HEK293 (cell line): ENCODE data around the gene EOGT.

Experiments
- EGR2 ChIP-seq: fragments of 450-650 bp; formaldehyde crosslinking; IDR thresholded peaks from 2 replicates; pipeline ENCODE4 v1.5.1; 2016; ENCODE audit warnings: low read depth, missing biosample characterization, missing genetic modification characterization
- HOXA7 ChIP-seq: sonication (generic); formaldehyde crosslinking; IDR thresholded peaks from 2 replicates; pipeline ENCODE4 v1.8.1; 2022; ENCODE audit warnings: missing genetic modification reagents, borderline replicate concordance
- HOXD13 ChIP-seq: sonication (generic); formaldehyde crosslinking; IDR thresholded peaks from 2 replicates; pipeline ENCODE4 v1.8.0; 2022; ENCODE audit warnings: missing genetic modification reagents, borderline replicate concordance
- KLF16 ChIP-seq: fragments of 450-650 bp; formaldehyde crosslinking; IDR thresholded peaks from 2 replicates; pipeline ENCODE4 v1.5.1; 2017; ENCODE audit warnings: missing biosample characterization, missing genetic modification characterization
- MYNN ChIP-seq: fragments of 450-650 bp; formaldehyde crosslinking; IDR thresholded peaks from 2 replicates; pipeline ENCODE4 v1.5.1; 2016; ENCODE audit warnings: missing biosample characterization, missing genetic modification characterization, borderline replicate concordance
- MZF1 ChIP-seq: fragments of 450-650 bp; formaldehyde crosslinking; IDR thresholded peaks from 2 replicates; pipeline ENCODE4 v1.5.1; 2017; ENCODE audit warnings: missing biosample characterization, missing genetic modification characterization, borderline replicate concordance
- SCRT1 ChIP-seq: fragments of 450-650 bp; formaldehyde crosslinking; IDR thresholded peaks from 2 replicates; pipeline ENCODE4 v1.5.1; 2016; ENCODE audit warnings: missing biosample characterization, missing genetic modification characterization, borderline replicate concordance
- ZBTB1 ChIP-seq: fragments of 450-650 bp; formaldehyde crosslinking; IDR thresholded peaks from 2 replicates; pipeline ENCODE4 v1.5.1; 2016; ENCODE audit warnings: missing biosample characterization, missing genetic modification characterization
- ZBTB17 ChIP-seq: fragments of 450-650 bp; formaldehyde crosslinking; IDR thresholded peaks from 2 replicates; pipeline ENCODE4 v1.5.1; 2016; ENCODE audit warnings: missing biosample characterization, missing genetic modification characterization
- ZFP3 ChIP-seq: fragments of 450-650 bp; formaldehyde crosslinking; IDR thresholded peaks from 2 replicates; pipeline ENCODE4 v1.5.1; 2016; ENCODE audit warnings: low read depth, missing biosample characterization, missing genetic modification characterization
- ZNF114 ChIP-seq: fragments of 450-650 bp; formaldehyde crosslinking; IDR thresholded peaks from 2 replicates; pipeline ENCODE4 v1.5.0; 2017; ENCODE audit warnings: missing biosample characterization, missing genetic modification characterization
- ZNF121 ChIP-seq: fragments of 450-650 bp; formaldehyde crosslinking; IDR thresholded peaks from 2 replicates; pipeline ENCODE4 v1.5.1; 2016; ENCODE audit warnings: missing biosample characterization, missing genetic modification characterization
- ZNF132 ChIP-seq: fragments of 450-650 bp; formaldehyde crosslinking; IDR thresholded peaks from 2 replicates; pipeline ENCODE4 v1.5.1; 2017; ENCODE audit warnings: missing biosample characterization, missing genetic modification characterization, borderline replicate concordance
- ZNF146 ChIP-seq: fragments of 450-650 bp; formaldehyde crosslinking; IDR thresholded peaks from 2 replicates; pipeline ENCODE4 v1.5.1; 2016; ENCODE audit warnings: missing biosample characterization, missing genetic modification characterization
- ZNF214 ChIP-seq: fragments of 450-650 bp; formaldehyde crosslinking; IDR thresholded peaks from 2 replicates; pipeline ENCODE4 v1.5.1; 2017; ENCODE audit warnings: missing biosample characterization, mild to moderate bottlenecking, missing genetic modification characterization, borderline replicate concordance
- ZNF221 ChIP-seq: fragments of 450-650 bp; formaldehyde crosslinking; IDR thresholded peaks from 2 replicates; pipeline ENCODE4 v1.5.1; 2017; ENCODE audit warnings: missing biosample characterization, missing genetic modification characterization, borderline replicate concordance
- ZNF23 ChIP-seq: fragments of 450-650 bp; formaldehyde crosslinking; IDR thresholded peaks from 2 replicates; pipeline ENCODE4 v1.5.1; 2016; ENCODE audit warnings: missing biosample characterization, missing genetic modification characterization, borderline replicate concordance
- ZNF24 ChIP-seq: fragments of 450-650 bp; formaldehyde crosslinking; IDR thresholded peaks from 2 replicates; pipeline ENCODE4 v1.5.1; 2016; ENCODE audit warnings: missing biosample characterization, missing genetic modification characterization
- ZNF266 ChIP-seq: fragments of 450-650 bp; formaldehyde crosslinking; IDR thresholded peaks from 2 replicates; pipeline ENCODE4 v1.5.1; 2016; ENCODE audit warnings: missing biosample characterization, missing genetic modification characterization, low read depth
- ZNF274 ChIP-seq, 2 experiments: fragments of 200-500 bp in 1 of 2; fragments of 450-650 bp in 1 of 2; sonication (Bioruptor generic) in 1 of 2; formaldehyde crosslinking in 1 of 2; IDR thresholded peaks; 2 replicates each; pipeline versions ENCODE4 v1.5.1 to v1.6.1; 2014 to 2016; ENCODE audit warnings: borderline replicate concordance in 1 of 2, inconsistent platforms in 1 of 2, low read length in 1 of 2, missing biosample characterization in 1 of 2, missing genetic modification characterization in 1 of 2
- ZNF292 ChIP-seq: fragments of 450-650 bp; formaldehyde crosslinking; IDR thresholded peaks from 2 replicates; pipeline ENCODE4 v1.5.1; 2016; ENCODE audit warnings: low read depth, missing biosample characterization, missing genetic modification characterization, borderline replicate concordance
- ZNF302 ChIP-seq: fragments of 450-650 bp; formaldehyde crosslinking; IDR thresholded peaks from 2 replicates; pipeline ENCODE4 v1.5.1; 2016; ENCODE audit warnings: missing biosample characterization, missing genetic modification characterization, low read depth
- ZNF324 ChIP-seq: fragments of 450-650 bp; formaldehyde crosslinking; IDR thresholded peaks from 2 replicates; pipeline ENCODE4 v1.5.1; 2016; ENCODE audit warnings: missing biosample characterization, missing genetic modification characterization
- ZNF362 ChIP-seq: fragments of 450-650 bp; formaldehyde crosslinking; IDR thresholded peaks from 2 replicates; pipeline ENCODE4 v1.5.1; 2016; ENCODE audit warnings: missing biosample characterization, missing genetic modification characterization
- ZNF37A ChIP-seq: fragments of 450-650 bp; IDR thresholded peaks from 2 replicates; pipeline ENCODE4 v1.5.1; 2018; ENCODE audit warnings: missing biosample characterization, missing genetic modification characterization
- ZNF433 ChIP-seq: fragments of 450-650 bp; formaldehyde crosslinking; IDR thresholded peaks from 2 replicates; pipeline ENCODE4 v1.5.1; 2016; ENCODE audit warnings: missing biosample characterization, missing genetic modification characterization, low read depth
- ZNF530 ChIP-seq: fragments of 450-650 bp; formaldehyde crosslinking; IDR thresholded peaks from 2 replicates; pipeline ENCODE4 v1.5.1; 2016; ENCODE audit warnings: low read depth, missing biosample characterization, missing genetic modification characterization
- ZNF571 ChIP-seq: fragments of 450-650 bp; formaldehyde crosslinking; IDR thresholded peaks from 2 replicates; pipeline ENCODE4 v1.5.0; 2017; ENCODE audit warnings: missing biosample characterization, missing genetic modification characterization
- ZNF600 ChIP-seq: fragments of 450-650 bp; formaldehyde crosslinking; IDR thresholded peaks from 2 replicates; pipeline ENCODE4 v1.5.1; 2016; ENCODE audit warnings: missing biosample characterization, missing genetic modification characterization
- ZNF621 ChIP-seq: fragments of 450-650 bp; formaldehyde crosslinking; IDR thresholded peaks from 2 replicates; pipeline ENCODE4 v1.5.1; 2017; ENCODE audit warnings: missing biosample characterization, missing genetic modification characterization
- ZNF660 ChIP-seq: fragments of 450-650 bp; IDR thresholded peaks from 2 replicates; pipeline ENCODE4 v1.5.1; 2018; ENCODE audit warnings: missing biosample characterization, mild to moderate bottlenecking, missing genetic modification characterization
- ZNF701 ChIP-seq: fragments of 450-650 bp; formaldehyde crosslinking; IDR thresholded peaks from 2 replicates; pipeline ENCODE4 v1.5.1; 2016; ENCODE audit warnings: missing biosample characterization, missing genetic modification characterization
- ZSCAN16 ChIP-seq: fragments of 450-650 bp; formaldehyde crosslinking; IDR thresholded peaks from 2 replicates; pipeline ENCODE4 v1.5.1; 2016; ENCODE audit warnings: missing biosample characterization, missing genetic modification characterization
- ZSCAN23 ChIP-seq: fragments of 450-650 bp; formaldehyde crosslinking; IDR thresholded peaks from 2 replicates; pipeline ENCODE4 v1.5.1; 2016; ENCODE audit warnings: missing biosample characterization, missing genetic modification characterization
- TF ChIP-seq, protein P1 (sequence below): fragments of 450-650 bp; formaldehyde crosslinking; IDR thresholded peaks from 2 replicates; pipeline ENCODE4 v1.5.1; 2016; ENCODE audit warnings: missing biosample characterization, missing genetic modification characterization, borderline replicate concordance
- TF ChIP-seq, protein P2 (sequence below): fragments of 450-650 bp; formaldehyde crosslinking; IDR thresholded peaks from 2 replicates; pipeline ENCODE4 v1.5.1; 2016; ENCODE audit warnings: missing biosample characterization, missing genetic modification characterization, low read depth

Gene EOGT

DNA sequence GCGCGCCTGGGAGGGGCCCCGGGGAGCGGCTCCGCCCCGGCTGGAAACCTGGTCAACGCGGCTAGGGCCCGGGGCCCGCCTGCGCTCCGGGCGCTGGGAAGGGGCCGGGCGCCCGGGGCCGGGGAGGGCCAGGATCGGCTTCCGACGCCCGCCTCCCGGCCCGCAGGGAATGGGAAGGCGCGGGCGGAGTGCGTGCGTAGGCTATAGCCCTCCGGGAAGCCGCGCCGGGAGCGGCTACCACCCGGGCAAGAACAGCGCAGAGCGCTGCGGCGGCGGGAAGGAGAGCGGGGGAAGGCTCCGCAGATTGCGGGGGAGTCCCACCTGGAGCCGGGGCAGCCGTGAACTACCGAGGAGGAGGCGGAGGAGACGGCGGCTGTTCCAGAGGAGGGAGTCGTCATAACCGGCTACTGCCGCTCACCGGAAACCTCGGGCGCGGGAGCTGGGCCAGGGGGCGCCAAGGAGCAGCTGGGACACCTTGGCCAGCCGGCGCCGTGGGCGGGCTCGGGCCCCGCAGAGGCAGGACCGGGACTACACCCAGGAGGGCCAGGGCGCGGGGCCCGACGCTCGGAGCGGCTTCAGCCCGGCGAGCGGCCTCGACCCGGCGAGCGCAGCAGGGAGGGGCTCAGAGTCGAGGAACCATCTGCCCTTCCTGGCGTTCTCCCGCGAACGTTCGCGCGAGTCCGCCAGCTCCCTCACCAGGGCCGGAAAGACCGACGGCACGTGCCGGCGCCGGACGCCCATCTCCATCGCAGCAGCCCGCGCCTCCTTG lies at the start of gene EOGT (continued):
- TF ChIP-seq MYNN (tag by site-specific recombination) (no peak), ZSCAN23 (tag by site-specific recombination) (no peak), ZNF621 (tag by site-specific recombination) (no peak), ZNF121 (no peak), ZNF24 (tag by site-specific recombination) (peak; percentile 60; the same call in 1 of the 2 replicates), EGR2 (tag by site-specific recombination) (peak; percentile 93), ZNF132 (no peak), ZSCAN16 (tag by site-specific recombination) (no peak), ZNF302 (tag by site-specific recombination) (no peak), ZNF701 (tag by site-specific recombination) (no peak), ZFP3 (no peak), ZNF324 (tag by site-specific recombination) (no peak), ZNF571 (tag by site-specific recombination) (no peak), ZNF433 (tag by site-specific recombination) (no peak), ZBTB17 (tag by site-specific recombination) (0 out of 2 replicates have a peak, but pooled peaks have one; percentile 34), MZF1 (tag by site-specific recombination) (no peak), ZNF600 (tag by site-specific recombination) (peak; percentile 77), HOXD13 (CRISPR knock-in tag) (no peak), ZNF660 (tag by site-specific recombination) (peak; percentile 76; the same call in 1 of the 2 replicates), HOXA7 (CRISPR knock-in tag) (no peak), ZNF274 (IDR thresholded peaks at IDR 0.05; ENCODE audit: low read length) (no peak), ZNF274 (tag by site-specific recombination; IDR thresholded peaks at IDR 0.05; ENCODE audit: borderline replicate concordance) (no peak), ZNF530 (tag by site-specific recombination) (no peak), ZNF37A (tag by site-specific recombination) (no peak), ZNF362 (tag by site-specific recombination) (no peak), ZNF292 (tag by site-specific recombination) (no peak), SCRT1 (tag by site-specific recombination) (no peak), ZBTB1 (tag by site-specific recombination) (no peak), ZNF23 (no peak), KLF16 (tag by site-specific recombination) (0 out of 2 replicates have a peak, but pooled peaks have one; percentile 46), ZNF214 (tag by site-specific recombination) (no peak), ZNF114 (no peak), ZNF266 (tag by site-specific recombination) (no peak), ZNF146 (tag by site-specific recombination) (no peak), ZNF221 (no peak)
- TF ChIP-seq, protein P1, sequence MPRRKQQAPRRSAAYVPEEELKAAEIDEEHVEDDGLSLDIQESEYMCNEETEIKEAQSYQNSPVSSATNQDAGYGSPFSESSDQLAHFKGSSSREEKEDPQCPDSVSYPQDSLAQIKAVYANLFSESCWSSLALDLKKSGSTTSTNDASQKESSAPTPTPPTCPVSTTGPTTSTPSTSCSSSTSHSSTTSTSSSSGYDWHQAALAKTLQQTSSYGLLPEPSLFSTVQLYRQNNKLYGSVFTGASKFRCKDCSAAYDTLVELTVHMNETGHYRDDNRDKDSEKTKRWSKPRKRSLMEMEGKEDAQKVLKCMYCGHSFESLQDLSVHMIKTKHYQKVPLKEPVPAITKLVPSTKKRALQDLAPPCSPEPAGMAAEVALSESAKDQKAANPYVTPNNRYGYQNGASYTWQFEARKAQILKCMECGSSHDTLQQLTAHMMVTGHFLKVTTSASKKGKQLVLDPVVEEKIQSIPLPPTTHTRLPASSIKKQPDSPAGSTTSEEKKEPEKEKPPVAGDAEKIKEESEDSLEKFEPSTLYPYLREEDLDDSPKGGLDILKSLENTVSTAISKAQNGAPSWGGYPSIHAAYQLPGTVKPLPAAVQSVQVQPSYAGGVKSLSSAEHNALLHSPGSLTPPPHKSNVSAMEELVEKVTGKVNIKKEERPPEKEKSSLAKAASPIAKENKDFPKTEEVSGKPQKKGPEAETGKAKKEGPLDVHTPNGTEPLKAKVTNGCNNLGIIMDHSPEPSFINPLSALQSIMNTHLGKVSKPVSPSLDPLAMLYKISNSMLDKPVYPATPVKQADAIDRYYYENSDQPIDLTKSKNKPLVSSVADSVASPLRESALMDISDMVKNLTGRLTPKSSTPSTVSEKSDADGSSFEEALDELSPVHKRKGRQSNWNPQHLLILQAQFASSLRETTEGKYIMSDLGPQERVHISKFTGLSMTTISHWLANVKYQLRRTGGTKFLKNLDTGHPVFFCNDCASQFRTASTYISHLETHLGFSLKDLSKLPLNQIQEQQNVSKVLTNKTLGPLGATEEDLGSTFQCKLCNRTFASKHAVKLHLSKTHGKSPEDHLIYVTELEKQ (tag by site-specific recombination), result no peak
- TF ChIP-seq, protein P2, sequence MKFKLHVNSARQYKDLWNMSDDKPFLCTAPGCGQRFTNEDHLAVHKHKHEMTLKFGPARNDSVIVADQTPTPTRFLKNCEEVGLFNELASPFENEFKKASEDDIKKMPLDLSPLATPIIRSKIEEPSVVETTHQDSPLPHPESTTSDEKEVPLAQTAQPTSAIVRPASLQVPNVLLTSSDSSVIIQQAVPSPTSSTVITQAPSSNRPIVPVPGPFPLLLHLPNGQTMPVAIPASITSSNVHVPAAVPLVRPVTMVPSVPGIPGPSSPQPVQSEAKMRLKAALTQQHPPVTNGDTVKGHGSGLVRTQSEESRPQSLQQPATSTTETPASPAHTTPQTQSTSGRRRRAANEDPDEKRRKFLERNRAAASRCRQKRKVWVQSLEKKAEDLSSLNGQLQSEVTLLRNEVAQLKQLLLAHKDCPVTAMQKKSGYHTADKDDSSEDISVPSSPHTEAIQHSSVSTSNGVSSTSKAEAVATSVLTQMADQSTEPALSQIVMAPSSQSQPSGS (tag by site-specific recombination), result no peak
